GM18507 (cell line): ENCODE data around the gene HEBP2.
"Not testable (repeated sequence)": the region's sequence is repeated elsewhere in the genome, so short reads cannot be mapped to it uniquely, and the experiment has no call there.

ENCODE experiments used
- DNase-seq: peaks from one replicate; pipeline ENCODE4 v3.0.0; 2011; ENCODE audit warnings: low read depth; ENCODE audit not compliant: insufficient read length; ENCODE audit errors: extremely low spot score
- FAIRE-seq: peaks from 2 replicates; lab custom pipeline; 2011; peaks lifted over from hg19 to GRCh38; lab: Jason Lieb, UNC

The HEBP2 gene

DNA sequence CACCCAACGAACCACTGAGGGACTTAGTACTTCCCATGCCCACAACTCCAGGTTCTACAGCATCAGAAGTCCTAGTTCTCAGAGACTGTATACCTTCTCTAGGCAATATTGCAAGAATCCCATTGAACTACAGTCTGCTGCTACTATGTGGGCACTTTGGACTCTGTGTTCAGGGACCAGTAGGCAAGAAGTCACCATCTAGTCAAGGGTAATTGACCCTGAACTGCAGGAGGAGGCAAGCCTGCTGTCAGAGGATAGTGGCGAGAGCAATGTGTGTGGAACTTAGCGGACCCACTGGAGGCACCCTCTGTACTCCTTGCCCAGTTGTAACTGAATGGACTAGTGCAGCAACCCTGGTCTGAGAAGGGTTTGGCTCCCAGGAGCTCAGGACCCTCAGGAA is 15.7 kb downstream of the HEBP2 start:
- DNase-seq: no peak
- FAIRE-seq: no peak

DNA sequence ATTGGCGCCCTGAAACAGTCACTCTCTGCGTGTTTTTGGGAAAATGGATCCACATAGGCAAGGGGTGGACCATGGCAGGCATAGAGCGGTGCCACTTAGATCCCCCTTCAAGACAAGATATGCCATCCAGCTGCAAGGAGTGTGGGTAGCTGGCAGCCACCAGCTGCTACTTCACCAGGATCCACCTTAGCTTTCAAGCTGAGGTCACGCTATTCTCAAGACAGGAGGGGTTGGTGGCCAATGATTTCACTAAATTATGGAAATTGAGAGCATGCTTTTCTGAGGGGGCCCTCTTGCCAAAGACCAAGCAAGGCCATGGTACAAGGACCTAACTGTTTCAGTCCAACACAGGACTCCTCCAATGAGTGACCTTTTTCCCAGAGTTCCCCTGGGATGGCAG is 16.3 kb downstream of the HEBP2 start:
- FAIRE-seq (no peak), DNase-seq (no peak)

- DNase-seq (no peak), FAIRE-seq (no peak)
Observed at GRCh38 chr6:138421089-138421488, 17.1 kb downstream of the HEBP2 start.

GRCh38 chr6:138421608-138422007 is 17.6 kb downstream of the HEBP2 start:
- FAIRE-seq (no peak), DNase-seq (no peak)

- FAIRE-seq (no peak), DNase-seq (no peak)
Observed at GRCh38 chr6:138422861-138423260, 18.8 kb downstream of the HEBP2 start.

DNA sequence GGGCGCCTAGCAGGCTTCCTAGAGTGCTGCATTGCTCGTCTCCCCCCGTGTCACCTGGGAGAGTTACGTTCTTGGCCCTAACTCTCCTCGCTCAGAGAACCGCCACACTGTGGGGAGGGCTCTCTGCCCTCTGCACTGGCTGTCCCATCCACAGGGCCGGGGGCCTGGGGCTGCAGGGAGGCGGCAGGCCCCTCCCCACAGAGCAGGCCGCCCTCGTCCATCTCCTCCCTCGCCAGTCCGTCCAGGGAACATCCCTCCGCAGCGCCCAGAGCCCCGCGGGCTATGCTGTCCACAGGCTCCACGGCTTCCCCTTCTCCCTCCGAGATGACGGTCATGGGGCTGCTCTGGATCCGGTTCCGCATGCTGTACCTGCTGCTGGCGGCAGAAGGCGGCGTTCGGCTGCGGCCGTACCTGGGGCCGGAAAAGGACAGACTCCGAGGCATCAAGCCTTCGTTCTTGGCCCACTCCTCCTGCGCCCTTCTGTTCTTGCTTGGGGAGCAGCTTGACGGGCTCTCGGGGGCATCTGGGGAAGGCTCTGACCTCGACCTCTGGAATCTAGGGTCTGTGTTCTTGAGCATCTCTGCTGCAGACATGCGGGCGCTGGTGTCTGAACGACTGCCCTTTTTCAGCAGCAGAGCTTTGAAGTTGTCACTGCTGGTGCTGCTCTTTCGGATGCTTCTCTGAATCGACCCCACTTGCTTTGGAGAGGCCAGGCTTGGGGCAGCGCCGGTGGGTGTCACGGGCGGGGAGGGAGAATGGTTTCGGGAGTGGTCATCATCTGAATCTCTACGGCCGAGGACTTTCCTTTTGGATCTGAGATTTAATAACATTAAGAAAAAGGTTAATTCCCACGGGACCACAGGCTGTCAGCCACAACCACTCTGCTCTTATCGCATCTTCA is 20.2 kb downstream of the HEBP2 start:
- FAIRE-seq (no peak), DNase-seq (no peak)

GRCh38 chr6:138425256-138425655 is 21.2 kb downstream of the HEBP2 start:
- not testable (repeated sequence) for FAIRE-seq, DNase-seq

- no peak for FAIRE-seq
- DNase-seq: no peak
Observed at GRCh38 chr6:138426500-138427123, 22.6 kb downstream of the HEBP2 start.

GRCh38 chr6:138427701-138428100 is 23.7 kb downstream of the HEBP2 start:
- FAIRE-seq: no peak
- no peak for DNase-seq

DNA sequence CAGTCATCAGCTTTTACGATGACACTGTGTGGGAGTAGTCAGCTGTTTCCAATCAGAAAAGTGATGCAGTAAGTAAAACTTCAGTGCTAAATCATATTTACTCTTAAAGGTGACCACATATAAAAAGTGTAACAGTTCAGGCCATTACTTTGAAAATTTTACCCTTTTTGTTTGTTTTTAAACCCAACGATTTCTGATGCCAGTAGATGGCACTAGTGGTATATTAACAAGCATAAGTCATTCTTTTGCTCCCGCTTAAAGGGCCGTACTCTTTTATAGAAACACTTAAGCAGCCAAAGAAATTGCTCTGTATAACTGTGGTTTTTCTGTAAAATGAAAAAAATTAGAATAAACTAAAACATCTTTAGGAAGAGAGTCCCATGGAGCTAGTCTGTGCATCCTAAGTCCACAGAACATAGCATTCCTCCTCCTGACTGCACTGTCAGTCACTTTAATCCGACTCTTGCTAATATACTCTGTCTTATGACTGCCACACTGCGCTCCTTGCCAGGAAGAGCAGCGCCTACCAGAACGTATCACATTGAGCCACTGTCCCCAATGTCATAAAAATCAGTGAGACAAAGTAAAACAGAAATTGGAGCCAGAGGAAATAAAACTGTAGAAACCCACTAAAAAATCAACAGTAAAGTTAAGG is 25.0 kb downstream of the HEBP2 start:
- FAIRE-seq (peak; percentile 76), DNase-seq (peak; percentile 23)

- FAIRE-seq: no peak
- no peak for DNase-seq
Observed at GRCh38 chr6:138429761-138430160, 25.7 kb downstream of the HEBP2 start.

DNA sequence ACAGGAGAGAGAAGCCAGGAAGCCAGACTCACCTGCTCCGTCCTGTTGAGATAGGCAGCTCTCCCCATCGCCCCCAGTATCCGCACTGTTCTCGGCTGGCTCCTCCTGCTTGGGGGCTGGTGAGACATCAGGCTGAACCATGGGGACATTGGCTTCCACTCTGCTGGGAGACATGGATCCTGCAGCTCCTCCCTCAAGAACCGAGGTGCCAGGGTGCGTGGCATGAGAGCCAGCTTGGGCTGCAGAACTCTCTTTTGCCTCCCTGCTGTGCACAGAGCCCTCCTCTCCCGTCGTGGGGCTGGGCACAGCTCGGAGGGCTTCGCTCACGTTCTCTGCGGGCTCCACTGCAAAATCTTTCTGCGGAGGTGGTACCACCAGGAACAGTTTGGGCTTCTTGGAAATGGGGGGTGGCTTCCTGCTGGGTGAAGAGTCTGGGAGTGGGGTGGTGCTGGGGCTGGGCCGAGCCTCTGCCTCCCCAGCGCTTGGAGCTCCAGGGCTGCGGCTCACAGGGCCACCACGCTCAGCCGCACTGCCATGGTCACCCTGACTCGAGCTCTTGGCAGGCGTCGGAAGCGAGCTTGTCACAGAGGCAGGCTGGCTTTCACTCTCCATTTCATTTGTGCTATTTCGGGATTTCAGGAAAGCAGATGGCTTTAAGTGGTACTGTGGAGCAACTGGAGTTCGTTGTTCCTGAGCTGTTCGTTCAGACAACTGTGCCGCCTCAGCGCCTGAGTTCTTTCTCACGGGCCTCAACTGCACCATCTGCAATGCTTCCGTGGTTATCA is 26.5 kb downstream of the HEBP2 start:
- DNase-seq (no peak), FAIRE-seq (no peak)

- FAIRE-seq (no peak), DNase-seq (no peak)
Observed at GRCh38 chr6:138431256-138432062, 27.4 kb downstream of the HEBP2 start.

DNA sequence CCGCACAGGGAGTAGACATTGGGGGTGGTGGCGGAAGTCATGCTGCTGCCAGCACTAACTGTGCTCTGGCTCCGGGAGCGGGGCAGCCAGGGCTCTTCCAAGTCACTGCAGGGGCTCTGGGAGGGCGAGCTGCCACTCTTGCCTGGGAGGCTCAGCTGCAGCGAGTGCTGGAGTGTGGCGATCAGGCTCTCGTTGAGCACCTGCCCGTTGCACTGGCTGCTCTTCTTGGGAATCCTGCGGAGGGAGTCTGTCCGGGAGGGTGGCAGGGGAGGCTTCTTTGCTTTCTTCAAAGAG is 28.0 kb downstream of the HEBP2 start:
- FAIRE-seq (no peak), DNase-seq (no peak)

GRCh38 chr6:138434096-138434495 is 30.1 kb downstream of the HEBP2 start:
- FAIRE-seq (no peak), DNase-seq (no peak)

GRCh38 chr6:138434925-138435324 is 30.9 kb downstream of the HEBP2 start:
- FAIRE-seq: no peak
- no peak for DNase-seq

DNA sequence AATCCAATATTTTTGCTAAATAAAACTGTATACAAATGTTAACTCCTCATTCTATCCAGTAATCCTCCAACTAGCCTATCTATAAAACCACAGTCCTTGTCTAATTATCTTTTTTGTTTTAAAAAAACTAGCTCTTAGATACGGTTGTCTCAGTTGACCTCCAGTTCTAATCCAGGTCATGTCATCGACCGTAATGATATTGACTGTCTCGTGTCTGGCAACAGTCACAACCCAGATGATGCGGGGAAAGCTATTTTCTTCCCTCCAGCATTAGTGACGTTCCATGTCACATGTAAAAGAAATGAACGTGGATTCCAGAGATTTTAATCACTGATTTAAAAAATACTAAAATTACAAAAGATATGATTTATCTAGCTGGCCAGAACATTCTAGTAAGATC is 35.5 kb downstream of the HEBP2 start:
- DNase-seq: no peak
- FAIRE-seq: no peak

DNA sequence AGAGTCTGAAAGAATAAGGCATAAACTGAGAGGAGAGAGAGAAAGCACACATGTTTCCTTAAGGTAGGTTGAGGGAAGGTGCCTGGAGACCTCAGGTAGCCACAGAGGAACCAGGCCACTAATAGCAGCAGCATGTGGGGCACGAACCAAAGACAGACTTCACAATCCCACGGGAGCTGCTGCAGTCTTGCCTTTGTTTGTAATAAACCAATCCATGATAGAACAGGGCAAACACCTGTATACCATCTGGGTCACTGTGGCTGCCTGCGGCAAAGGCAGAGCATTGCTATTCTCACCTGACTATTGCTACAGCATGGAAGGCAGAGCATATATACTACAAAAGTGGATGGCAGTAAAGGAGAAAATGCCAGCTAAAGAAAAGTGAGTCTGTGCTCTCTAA is 36.3 kb downstream of the HEBP2 start:
- no peak for DNase-seq
- no peak for FAIRE-seq

DNA sequence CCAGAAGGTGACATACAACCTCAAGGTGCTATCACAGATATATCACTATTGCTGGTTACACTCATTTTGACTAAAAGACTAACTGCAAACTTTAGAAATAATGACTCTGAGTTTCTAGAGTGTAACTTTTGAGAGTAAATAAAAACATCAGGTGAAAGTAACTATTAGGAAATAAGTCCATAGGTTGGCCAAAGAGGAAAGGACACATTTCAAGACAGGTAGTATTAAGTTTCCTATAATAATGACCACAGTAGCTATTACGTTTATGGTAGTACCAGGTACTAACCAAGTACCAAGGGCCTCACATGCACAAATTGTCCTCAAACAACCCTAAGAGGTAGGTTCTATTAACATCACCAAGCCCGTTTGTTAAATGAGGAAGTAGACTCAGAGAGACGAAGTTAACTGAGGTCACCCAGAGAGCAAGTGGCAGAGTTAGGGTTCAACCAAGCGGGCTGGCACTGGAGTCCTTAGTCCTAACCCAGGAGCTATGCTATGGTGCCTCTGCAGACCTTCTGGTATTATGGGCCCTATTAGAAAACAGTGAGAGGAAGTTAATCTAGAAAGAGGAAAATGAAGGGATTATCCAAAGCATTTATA is 36.8 kb downstream of the HEBP2 start:
- FAIRE-seq (no peak), DNase-seq (no peak)
